Mesendoderm (in vitro differentiated cells): ENCODE data around the gene FGR.

Experiments used
- DNase-seq: peaks from one replicate; pipeline ENCODE4 v3.0.0; 2013
- H2AK5ac ChIP-seq: 2 replicates; pipeline ENCODE4 v1.6.1; 2013; ENCODE audit warnings: low read length, inconsistent platforms
- H2BK120ac ChIP-seq: 2 replicates; pipeline ENCODE4 v1.6.1; 2013; ENCODE audit warnings: low read depth, mild to moderate bottlenecking, low read length, moderate library complexity, mixed read lengths
- H2BK15ac ChIP-seq: replicated peaks from 2 replicates; pipeline ENCODE4 v1.6.1; 2013; ENCODE audit warnings: low read depth, mild to moderate bottlenecking, moderate library complexity
- H2BK5ac ChIP-seq: 2 replicates; pipeline ENCODE4 v1.6.1; 2013; ENCODE audit warnings: low read length, inconsistent platforms
- H3K18ac ChIP-seq: 2 replicates; pipeline ENCODE4 v1.6.1; 2013; ENCODE audit warnings: mild to moderate bottlenecking, low read length, mixed read lengths
- H3K23ac ChIP-seq: one replicate; pipeline ENCODE4 v1.6.1; 2013; ENCODE audit warnings: low read length
- H3K27ac ChIP-seq: 2 replicates; pipeline ENCODE4 v1.5.1; 2013; ENCODE audit warnings: low read depth, mild to moderate bottlenecking, inconsistent platforms, low read length, moderate library complexity
- H3K27me3 ChIP-seq: 2 replicates; pipeline ENCODE4 v1.6.1; 2013; ENCODE audit warnings: low read length, control low read depth, mild to moderate bottlenecking, inconsistent platforms; ENCODE audit not compliant: insufficient read depth, poor library complexity
- H3K36me3 ChIP-seq: 2 replicates; pipeline ENCODE4 v1.6.1; 2013; ENCODE audit warnings: low read length, inconsistent platforms; ENCODE audit not compliant: control insufficient read depth, insufficient read depth
- H3K4ac ChIP-seq: one replicate; pipeline ENCODE4 v1.6.1; 2013; ENCODE audit warnings: low read depth, mild to moderate bottlenecking, low read length, moderate library complexity
- H3K4me1 ChIP-seq: 2 replicates; pipeline ENCODE4 v1.6.1; 2013; ENCODE audit warnings: low read depth, low read length, inconsistent platforms; ENCODE audit not compliant: control insufficient read depth
- H3K4me2 ChIP-seq: 2 replicates; pipeline ENCODE4 v1.6.1; 2013; ENCODE audit warnings: low read length
- H3K4me3 ChIP-seq: 2 replicates; pipeline ENCODE4 v1.5.1; 2013; ENCODE audit warnings: mild to moderate bottlenecking, low read length
- H3K56ac ChIP-seq: one replicate; pipeline ENCODE4 v1.6.1; 2013; ENCODE audit warnings: low read length
- H3K79me1 ChIP-seq: 2 replicates; pipeline ENCODE4 v1.6.1; 2013; ENCODE audit warnings: low read length, inconsistent platforms
- H3K79me2 ChIP-seq: 2 replicates; pipeline ENCODE4 v1.6.1; 2013; ENCODE audit warnings: mild to moderate bottlenecking, low read length; ENCODE audit not compliant: control insufficient read depth, insufficient read depth
- H3K9ac ChIP-seq: 2 replicates; pipeline ENCODE4 v1.6.1; 2013; ENCODE audit warnings: low read length, inconsistent platforms
- H4K5ac ChIP-seq: one replicate; pipeline ENCODE4 v1.6.1; 2013; ENCODE audit warnings: low read length
- H4K8ac ChIP-seq: one replicate; pipeline ENCODE4 v1.6.1; 2013; ENCODE audit warnings: low read depth, mild to moderate bottlenecking, control low read depth, low read length, moderate library complexity
- WGBS: extraction: QIAGEN DNeasy Blood & Tissue Kit; methylation state at CpG from one replicate; pipeline ENCODE4 v1.1.7; 2013; ENCODE audit warnings: low lambda C conversion rate, missing lambda C conversion rate; ENCODE audit not compliant: insufficient coverage; ENCODE audit errors: extremely low coverage; 5-methylcytosine and 5-hydroxymethylcytosine counted together

FGR gene

DNA sequence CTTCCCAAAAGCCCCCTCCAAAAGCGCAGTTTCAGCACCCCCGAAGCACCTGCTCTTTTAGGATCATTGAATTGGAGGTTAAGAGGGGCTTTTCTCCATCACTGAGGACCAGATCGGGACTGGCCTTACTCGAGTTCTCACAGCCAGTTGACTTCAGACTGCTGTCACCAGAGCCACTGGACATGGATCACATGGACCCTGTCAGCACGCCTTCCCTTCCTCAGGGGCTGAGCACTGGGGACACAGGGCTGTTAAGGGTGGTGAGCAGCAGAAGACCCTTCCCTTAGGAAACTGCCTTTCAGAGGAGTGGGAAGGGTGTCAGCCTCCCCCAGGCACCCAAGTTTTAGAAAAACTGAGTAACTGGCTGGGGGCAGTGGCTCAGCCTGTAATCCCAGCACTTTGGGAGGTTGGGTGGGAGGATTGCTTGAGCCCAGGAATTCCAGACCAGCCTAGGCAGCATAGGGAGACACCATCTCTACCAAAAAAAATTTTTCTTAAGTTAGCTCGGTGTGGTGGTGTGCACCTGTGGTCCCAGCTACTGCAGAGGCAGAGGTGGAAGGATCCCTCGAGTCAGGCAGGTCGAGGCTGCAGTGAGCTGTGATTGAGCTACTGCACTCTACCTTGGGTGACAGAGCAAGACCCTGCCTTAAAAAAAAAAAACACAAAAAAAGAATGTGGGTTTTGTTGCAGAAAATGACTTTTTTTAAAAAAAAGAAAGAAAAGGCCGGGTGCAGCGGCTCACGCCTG is 584 bp upstream of the FGR start:
- no CpG with 5 or more reads among the region's 11 CpGs for WGBS
- Histone ChIP-seq H3K4ac (no peak overlapping the region), H4K5ac (no peak overlapping the region), H3K23ac (no peak overlapping the region), H3K9ac (no peak overlapping the region), H3K56ac (no peak overlapping the region), H3K4me3 (no peak overlapping the region), H3K36me3 (no peaks in the 10 kb centered on the region), H3K79me1 (no peaks in the 10 kb centered on the region), H2BK120ac (no peak overlapping the region), H4K8ac (no peak overlapping the region), H2BK5ac (no peak overlapping the region), H3K4me2 (no peak overlapping the region), H3K18ac (no peak overlapping the region), H3K4me1 (no peaks in the 10 kb centered on the region), H3K27me3 (peaks cover 18% of the 10 kb centered on the region), H2AK5ac (no peak overlapping the region), H3K79me2 (no peaks in the 10 kb centered on the region), H3K27ac (no peak overlapping the region), H2BK15ac (no peak overlapping the region)
- DNase-seq, result no peak

DNA sequence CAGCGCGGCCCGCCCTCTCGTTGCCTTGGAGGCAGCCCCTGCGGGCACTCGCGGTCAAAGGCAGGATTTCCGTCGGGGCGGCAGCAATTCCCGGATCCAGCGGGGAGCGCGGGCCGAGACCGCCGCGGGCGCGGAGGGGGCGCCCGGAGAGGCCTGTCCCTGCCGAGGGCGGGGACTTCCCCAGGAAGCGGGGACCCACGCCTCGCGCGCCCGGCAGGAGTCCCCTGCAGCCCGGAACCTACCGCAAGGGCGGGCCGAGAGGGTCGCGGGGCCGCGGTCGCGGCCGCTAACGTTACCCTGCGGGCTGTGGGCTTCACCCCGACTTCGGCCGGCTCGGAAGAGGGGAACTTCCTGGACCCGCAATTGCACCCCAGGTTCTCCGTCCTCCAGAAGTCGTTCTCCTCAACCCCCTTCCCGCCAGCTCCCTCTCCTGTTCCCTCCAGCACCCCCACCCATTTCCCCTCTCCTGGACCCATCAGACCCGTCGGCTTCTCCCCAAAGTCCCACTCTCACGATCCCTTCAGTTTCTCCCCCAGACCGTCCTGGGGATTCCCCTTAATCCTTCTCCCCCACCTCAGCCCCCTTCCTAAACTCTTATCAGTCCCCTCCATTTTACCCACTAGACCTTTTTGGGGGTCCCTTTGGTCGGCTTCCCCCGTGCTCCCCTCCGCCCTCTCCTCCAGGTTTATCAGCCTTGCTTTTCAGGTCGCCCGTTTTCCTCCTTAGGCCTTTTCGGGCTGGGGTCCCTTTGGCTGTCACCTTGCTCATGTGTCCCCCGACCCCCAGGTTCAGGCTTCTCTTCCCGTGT is 604 bp downstream of the FGR start:
- peak overlapping the region; percentile 48 for H3K9ac ChIP-seq
- peak overlapping the region; percentile 69 for H3K18ac ChIP-seq
- no peak overlapping the region for H2BK15ac ChIP-seq
- no peak overlapping the region for H4K5ac ChIP-seq
- no peaks in the 10 kb centered on the region for H3K79me1 ChIP-seq
- H3K4me2 ChIP-seq, result peak overlapping the region; percentile 49
- H2AK5ac ChIP-seq, result no peak overlapping the region
- no peak for DNase-seq
- peak overlapping the region; percentile 62 for H3K56ac ChIP-seq
- H3K27me3 ChIP-seq, result peaks cover 18% of the 10 kb centered on the region
- H3K27ac ChIP-seq, result no peak overlapping the region
- H3K4me3 ChIP-seq, result peak overlapping the region; percentile 11
- H3K79me2 ChIP-seq, result no peaks in the 10 kb centered on the region
- H3K4me1 ChIP-seq, result no peaks in the 10 kb centered on the region
- no peak overlapping the region for H3K4ac ChIP-seq
- H3K23ac ChIP-seq, result no peak overlapping the region
- H2BK5ac ChIP-seq, result no peak overlapping the region
- H3K36me3 ChIP-seq, result no peaks in the 10 kb centered on the region
- no peak overlapping the region for H4K8ac ChIP-seq
- WGBS, result no CpG with 5 or more reads among the region's 63 CpGs
- H2BK120ac ChIP-seq, result no peak overlapping the region

DNA sequence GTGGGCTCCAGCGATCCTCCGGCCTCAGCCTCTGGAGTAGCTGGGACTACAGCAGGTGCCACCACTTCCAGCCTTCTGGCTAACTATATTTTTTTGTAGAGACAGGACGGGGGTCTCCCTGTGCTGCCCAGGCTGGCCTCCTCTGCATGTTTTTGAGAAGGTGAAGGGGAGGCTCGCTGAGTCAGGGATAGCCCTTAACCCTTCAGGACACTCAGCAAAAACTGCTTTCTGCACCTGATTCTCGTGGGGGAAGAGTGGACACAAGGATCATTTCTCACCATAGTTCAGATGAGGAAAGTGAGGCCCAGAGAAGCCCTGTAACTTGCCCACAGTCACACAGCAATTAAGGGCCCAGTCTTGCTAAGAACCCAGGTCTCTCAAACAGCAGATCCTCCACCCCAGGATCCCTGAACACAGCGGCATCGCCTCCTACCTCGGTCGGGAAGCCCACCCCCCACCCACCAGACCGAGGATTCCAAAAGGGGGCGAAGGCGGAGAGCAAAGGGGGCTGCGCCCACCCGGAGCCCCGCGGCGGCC is 1.3 kb downstream of the FGR start:
- Histone ChIP-seq H3K27me3 (peaks cover 18% of the 10 kb centered on the region), H2AK5ac (no peak overlapping the region), H3K23ac (no peak overlapping the region), H3K4me1 (no peaks in the 10 kb centered on the region), H3K4ac (no peak overlapping the region), H2BK15ac (no peak overlapping the region), H3K9ac (peak overlapping the region; percentile 48), H3K4me2 (peak overlapping the region; percentile 49), H2BK120ac (no peak overlapping the region), H3K4me3 (no peak overlapping the region), H3K56ac (peak overlapping the region; percentile 62), H3K27ac (no peak overlapping the region), H3K36me3 (no peaks in the 10 kb centered on the region), H4K5ac (no peak overlapping the region), H3K79me2 (no peaks in the 10 kb centered on the region), H4K8ac (no peak overlapping the region), H2BK5ac (no peak overlapping the region), H3K79me1 (no peaks in the 10 kb centered on the region), H3K18ac (peak overlapping the region; percentile 69)
- no peak for DNase-seq
- WGBS, result no CpG with 5 or more reads among the region's 17 CpGs

DNA sequence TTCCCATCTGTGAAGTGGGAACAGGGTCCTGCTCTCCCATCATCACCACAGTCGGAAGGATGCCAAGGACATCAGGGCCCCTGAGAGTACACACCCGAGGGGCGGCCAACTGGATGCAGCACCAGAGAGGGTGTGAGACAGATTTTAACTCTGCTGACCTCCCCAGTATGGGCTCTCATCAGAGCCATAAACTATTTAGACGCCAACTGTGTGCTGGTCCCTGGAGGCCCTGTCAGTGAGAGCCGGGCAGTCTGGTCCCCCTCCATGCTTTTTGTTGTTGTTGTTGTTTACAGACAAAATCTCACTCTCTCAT is 1.7 kb downstream of the FGR start:
- H3K79me1 ChIP-seq, result no peaks in the 10 kb centered on the region
- H3K4me1 ChIP-seq, result no peaks in the 10 kb centered on the region
- no peak overlapping the region for H3K27ac ChIP-seq
- no peak overlapping the region for H3K4me2 ChIP-seq
- no peak overlapping the region for H2AK5ac ChIP-seq
- no peak overlapping the region for H3K4ac ChIP-seq
- DNase-seq, result no peak
- no peak overlapping the region for H4K5ac ChIP-seq
- H3K18ac ChIP-seq, result no peak overlapping the region
- H3K56ac ChIP-seq, result no peak overlapping the region
- no peak overlapping the region for H3K23ac ChIP-seq
- H2BK5ac ChIP-seq, result no peak overlapping the region
- H3K4me3 ChIP-seq, result no peak overlapping the region
- no peak overlapping the region for H4K8ac ChIP-seq
- WGBS, result no CpG with 5 or more reads among the region's 5 CpGs
- H3K27me3 ChIP-seq, result peaks cover 18% of the 10 kb centered on the region
- no peaks in the 10 kb centered on the region for H3K79me2 ChIP-seq
- no peaks in the 10 kb centered on the region for H3K36me3 ChIP-seq
- H3K9ac ChIP-seq, result no peak overlapping the region
- no peak overlapping the region for H2BK15ac ChIP-seq
- H2BK120ac ChIP-seq, result no peak overlapping the region

DNA sequence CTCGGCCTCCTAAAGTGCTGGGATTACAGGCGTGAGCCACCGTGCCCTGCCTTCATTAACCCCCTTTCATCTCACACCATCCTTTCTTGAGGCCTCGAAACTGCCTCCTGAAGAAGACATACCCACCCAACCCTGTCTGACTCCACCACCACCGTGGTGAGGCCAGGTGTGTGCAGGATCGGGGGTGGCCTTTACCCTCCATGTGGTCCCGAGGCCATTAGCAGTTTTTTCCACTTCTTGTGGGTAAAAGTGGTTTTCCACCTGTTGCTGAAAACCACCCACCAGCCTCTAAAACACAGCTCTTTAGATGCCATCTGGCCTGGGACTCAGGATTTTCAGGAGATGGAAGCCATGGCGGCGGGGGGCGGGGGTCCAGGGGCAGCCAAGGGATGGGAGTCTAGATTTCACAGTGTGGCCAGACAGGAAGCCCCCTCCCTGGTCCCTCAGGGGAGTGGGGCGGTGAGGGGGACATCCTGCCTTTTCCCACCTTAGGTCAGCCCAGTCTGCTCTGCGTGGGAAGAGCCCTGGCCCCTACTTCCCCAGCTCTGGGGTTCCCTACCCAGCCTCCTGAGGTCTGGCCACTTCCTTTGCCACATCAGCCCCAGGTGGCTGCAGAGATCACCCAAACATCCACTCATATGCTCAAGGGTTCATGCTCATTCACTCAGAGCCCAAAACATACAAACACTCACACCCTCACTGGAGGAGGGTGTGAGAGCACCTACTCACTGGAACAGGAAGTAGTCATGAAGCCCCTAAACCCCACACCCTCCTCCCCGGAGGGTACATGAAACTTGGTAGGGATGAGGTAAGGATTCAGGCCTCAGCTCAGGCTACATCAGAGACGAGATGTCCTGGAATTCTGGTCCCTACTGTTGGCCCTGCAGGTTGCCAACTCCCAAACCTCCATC is 2.3 kb downstream of the FGR start:
- Histone ChIP-seq H3K79me2 (no peaks in the 10 kb centered on the region), H2BK15ac (no peak overlapping the region), H3K4me1 (no peaks in the 10 kb centered on the region), H3K23ac (no peak overlapping the region), H2AK5ac (no peak overlapping the region), H3K4me2 (no peak overlapping the region), H2BK120ac (no peak overlapping the region), H3K79me1 (no peaks in the 10 kb centered on the region), H3K4me3 (no peak overlapping the region), H3K9ac (no peak overlapping the region), H3K27ac (no peak overlapping the region), H3K56ac (no peak overlapping the region), H2BK5ac (no peak overlapping the region), H4K8ac (no peak overlapping the region), H4K5ac (no peak overlapping the region), H3K27me3 (peaks cover 18% of the 10 kb centered on the region), H3K36me3 (no peaks in the 10 kb centered on the region), H3K18ac (no peak overlapping the region), H3K4ac (no peak overlapping the region)
- no peak for DNase-seq
- WGBS, result no CpG with 5 or more reads among the region's 14 CpGs
